Spleen (tissue), 11 donors: Measurements from ENCODE around the gene S100A6. TPM values are rescaled to one million over a fixed set of nuclear protein-coding genes. Genes with fewer than 3 reads are reported as not detected.
A peak's percentile ranks its signal among the peaks of the same experiment; 100 is the strongest.

Source experiments
- DNase-seq: peaks from one replicate; pipeline ENCODE4 v3.0.0-alpha.2; 2020
- H3K27ac ChIP-seq, 8 donors: fragments of 200-600 bp; sonication (generic) in 7 of 8; 1 replicate in 4 of 8; 2 replicates in 4 of 8; pipeline versions ENCODE4 v1.5.0 to v1.8.0; 2016 to 2021; ENCODE audit warnings: inconsistent platforms in 4 of 8, mild to moderate bottlenecking in 4 of 8, moderate library complexity in 1 of 8
- H3K27me3 ChIP-seq, 7 donors: fragments of 200-600 bp; sonication (generic) in 6 of 7; replicated peaks in 1 of 7; 1 replicate in 4 of 7; 2 replicates in 3 of 7; pipeline versions ENCODE4 v1.5.0 to v1.8.0; 2016 to 2021; ENCODE audit warnings: inconsistent platforms in 3 of 7, mild to moderate bottlenecking in 1 of 7
- H3K36me3 ChIP-seq, 6 donors: fragments of 200-600 bp; sonication (generic) in 5 of 6; 1 replicate in 4 of 6; 2 replicates in 2 of 6; pipeline versions ENCODE4 v1.5.0 to v1.8.0; 2016 to 2021; ENCODE audit warnings: inconsistent platforms in 2 of 6
- H3K4me1 ChIP-seq, 6 donors: fragments of 200-600 bp; sonication (generic) in 5 of 6; 1 replicate in 3 of 6; 2 replicates in 3 of 6; pipeline versions ENCODE4 v1.5.0 to v1.8.0; 2016 to 2021; ENCODE audit warnings: inconsistent platforms in 3 of 6
- H3K4me3 ChIP-seq, 8 donors: fragments of 200-600 bp; sonication (generic) in 7 of 8; 1 replicate in 4 of 8; 2 replicates in 4 of 8; pipeline versions ENCODE4 v1.5.0 to v1.8.0; 2016 to 2021; ENCODE audit warnings: inconsistent platforms in 4 of 8, mild to moderate bottlenecking in 4 of 8, moderate library complexity in 2 of 8
- H3K9me3 ChIP-seq, 8 donors: fragments of 200-600 bp; sonication (generic) in 7 of 8; 1 replicate in 4 of 8; 2 replicates in 4 of 8; pipeline versions ENCODE4 v1.5.0 to v1.8.0; 2016 to 2021; ENCODE audit warnings: inconsistent platforms in 4 of 8
- POLR2A ChIP-seq, 3 donors: fragments of 450-650 bp; IDR thresholded peaks; one replicate each; pipeline ENCODE4 v1.5.1; 2017; ENCODE audit warnings: antibody characterized with exemption in 3 of 3, mild to moderate bottlenecking in 1 of 3
- POLR2AphosphoS5 ChIP-seq, 3 donors: sonication (generic); formaldehyde crosslinking; IDR thresholded peaks; one replicate each; pipeline ENCODE4 v1.5.1; 2017; ENCODE audit warnings: antibody characterized with exemption in 3 of 3
- WGBS, 5 donors: extraction: QIAGEN DNeasy Blood & Tissue Kit in 3 of 5; methylation state at CpG; one replicate each; pipeline versions ENCODE4 v1.1.5 to v1.1.7; 2013 to 2018; 5-methylcytosine and 5-hydroxymethylcytosine counted together
- intact Hi-C: fragments of 100-400 bp; cut with DNase I; formaldehyde crosslinking; loops from one replicate; pipeline ENCODE4 v1.15.0; 2023; ENCODE audit warnings: low total_unique reads
- polyA plus RNA-seq, 3 donors: library from polyadenylated mRNA; stranded (reverse); fragments of 200-250 nt; gene quantifications; one replicate each; pipeline ENCODE4 v1.2.1, GENCODE V29; 2013
- total RNA-seq, 7 donors: library from RNA; depleted of rRNA in 3 of 7; stranded (reverse); fragments of >200 nt in 3 of 7; fragmentation: NEBNext Ultra II Directional in 4 of 7; extraction: Animal tissue kit (Norgen Biotek cat#: 25700) in 4 of 7; gene quantifications; one replicate each; pipeline versions ENCODE4 v1.1.0 to v1.2.1, GENCODE V29; 2016 to 2021
- TF ChIP-seq, protein P1 (sequence below), 11 experiments: fragments of 200-600 bp in 7 of 11; fragments of 450-650 bp in 4 of 11; sonication (generic) in 4 of 11; IDR thresholded peaks in 8 of 11; conservative IDR thresholded peaks in 3 of 11; 1 replicate in 7 of 11; 2 replicates in 4 of 11; pipeline versions ENCODE4 v1.4.0 to v1.8.0; 2016 to 2021; ENCODE audit warnings: antibody characterized with exemption in 11 of 11, inconsistent platforms in 4 of 11, mild to moderate bottlenecking in 1 of 11
- donor health status: healthy with polysubstance abuse.
- donor health status: DM: no; HTN: no; CAD: no; lungs with moderate emphysema.
- donor health status: DM: no; HTN: no; CAD: no.
- donor health status: Bipolar disorder and iron deficiency.
- donor health status: healthy.
- donor health status: DM: no; HTN: no; CAD: no.
- donor health status: DM: yes; HTN: yes; CAD: no.

S100A6 gene
- total and polyA plus RNA-seq, 10 donors = 121 to 779 (median 226) TPM

GRCh38 chr1:153543736-153544135 is 7.9 kb upstream of the S100A6 start:
- 77 to 87% (median 79%) methylated on average over 4 of the region's 4 CpGs for WGBS, 5 donors
- H3K27ac ChIP-seq = peak overlapping the region in 6 of 8 donors; percentile 81 to 93 (median 86)
- TF ChIP-seq, protein P1, sequence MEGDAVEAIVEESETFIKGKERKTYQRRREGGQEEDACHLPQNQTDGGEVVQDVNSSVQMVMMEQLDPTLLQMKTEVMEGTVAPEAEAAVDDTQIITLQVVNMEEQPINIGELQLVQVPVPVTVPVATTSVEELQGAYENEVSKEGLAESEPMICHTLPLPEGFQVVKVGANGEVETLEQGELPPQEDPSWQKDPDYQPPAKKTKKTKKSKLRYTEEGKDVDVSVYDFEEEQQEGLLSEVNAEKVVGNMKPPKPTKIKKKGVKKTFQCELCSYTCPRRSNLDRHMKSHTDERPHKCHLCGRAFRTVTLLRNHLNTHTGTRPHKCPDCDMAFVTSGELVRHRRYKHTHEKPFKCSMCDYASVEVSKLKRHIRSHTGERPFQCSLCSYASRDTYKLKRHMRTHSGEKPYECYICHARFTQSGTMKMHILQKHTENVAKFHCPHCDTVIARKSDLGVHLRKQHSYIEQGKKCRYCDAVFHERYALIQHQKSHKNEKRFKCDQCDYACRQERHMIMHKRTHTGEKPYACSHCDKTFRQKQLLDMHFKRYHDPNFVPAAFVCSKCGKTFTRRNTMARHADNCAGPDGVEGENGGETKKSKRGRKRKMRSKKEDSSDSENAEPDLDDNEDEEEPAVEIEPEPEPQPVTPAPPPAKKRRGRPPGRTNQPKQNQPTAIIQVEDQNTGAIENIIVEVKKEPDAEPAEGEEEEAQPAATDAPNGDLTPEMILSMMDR (IDR thresholded peaks at IDR 0.05 in 8 of 11, conservative IDR thresholded peaks at IDR 0.05 in 3 of 11) = no peak
- no peak for TF ChIP-seq POLR2A (IDR thresholded peaks at IDR 0.05)
- TF ChIP-seq POLR2AphosphoS5 (IDR thresholded peaks at IDR 0.05) = no peak
- H3K27me3 ChIP-seq = no peaks in the 10 kb centered on the region
- H3K4me3 ChIP-seq = peak overlapping the region in 3 of 8 donors; percentile 57 to 76 (median 60)
- intact Hi-C loops = no loop called here
- DNase-seq = peak; percentile 34
- H3K9me3 ChIP-seq = no peaks in the 10 kb centered on the region
- H3K4me1 ChIP-seq = peaks cover 30 to 93% (median 78%) of the 10 kb centered on the region in 6 donors
- H3K36me3 ChIP-seq = peaks cover 0 to 26% (median 0%) of the 10 kb centered on the region in 6 donors

GRCh38 chr1:153542956-153543711 is 7.3 kb upstream of the S100A6 start:
- WGBS, 5 donors = 66 to 80% (median 79%) methylated on average over 13 of the region's 13 CpGs
- no peaks in the 10 kb centered on the region for H3K9me3 ChIP-seq
- peaks cover 30 to 87% (median 74%) of the 10 kb centered on the region in 6 donors for H3K4me1 ChIP-seq
- H3K36me3 ChIP-seq = peaks cover 0 to 26% (median 0%) of the 10 kb centered on the region in 6 donors
- peak overlapping the region in 3 of 8 donors; percentile 57 to 76 (median 60) for H3K4me3 ChIP-seq
- intact Hi-C loops = no loop called here
- peak overlapping the region in 7 of 8 donors; percentile 46 to 93 (median 84) for H3K27ac ChIP-seq
- peak; percentile 16 for DNase-seq
- TF ChIP-seq POLR2A (IDR thresholded peaks at IDR 0.05) (no peak), POLR2AphosphoS5 (IDR thresholded peaks at IDR 0.05) (peak in 2 of 3 donors; percentile 15 to 26)
- no peaks in the 10 kb centered on the region for H3K27me3 ChIP-seq

- Histone ChIP-seq H3K27me3 (no peaks in the 10 kb centered on the region), H3K4me1 (peaks cover 30 to 80% (median 71%) of the 10 kb centered on the region in 6 donors), H3K9me3 (no peaks in the 10 kb centered on the region), H3K27ac (peak overlapping the region in 7 of 8 donors; percentile 70 to 93 (median 84)), H3K36me3 (peaks cover 0 to 26% (median 0%) of the 10 kb centered on the region in 6 donors), H3K4me3 (peak overlapping the region in 1 of 8 donors; percentile 31)
- WGBS, 5 donors = 65 to 75% (median 74%) methylated on average over 13 of the region's 13 CpGs
- no peak for TF ChIP-seq POLR2A (IDR thresholded peaks at IDR 0.05)
- no peak for TF ChIP-seq POLR2AphosphoS5 (IDR thresholded peaks at IDR 0.05)
- TF ChIP-seq, protein P1 (IDR thresholded peaks at IDR 0.05 in 8 of 11, conservative IDR thresholded peaks at IDR 0.05 in 3 of 11) = no peak
- intact Hi-C loops = no loop called here
- peak; percentile 68 for DNase-seq
These were observed 6.1 kb upstream of the S100A6 start for GRCh38 chr1:153541641-153542590.
